RPMI8226 (cell line): ENCODE measurements around the gene BRMS1L.

Experiments used
- DNase-seq: peaks from one replicate; pipeline ENCODE4 v3.0.0-alpha.2; 2015

The BRMS1L gene

GRCh38 chr14:35866595-35867279 is 40.6 kb downstream of the BRMS1L start:
- DNase-seq = no peak

GRCh38 chr14:35867280-35867629 is 41.1 kb downstream of the BRMS1L start:
- no peak for DNase-seq

- no peak for DNase-seq
Measured at GRCh38 chr14:35875296-35875695, 49.2 kb downstream of the BRMS1L start.

- DNase-seq = no peak
Measured at GRCh38 chr14:35877276-35877675, 51.1 kb downstream of the BRMS1L start.

- DNase-seq = no peak
Measured at GRCh38 chr14:35878272-35879150, 52.4 kb downstream of the BRMS1L start.

- no peak for DNase-seq
Measured at GRCh38 chr14:35879151-35879648, 53.1 kb downstream of the BRMS1L start.

GRCh38 chr14:35879654-35880249 is 53.6 kb downstream of the BRMS1L start:
- DNase-seq = peak; percentile 5

GRCh38 chr14:35881280-35881679 is 55.1 kb downstream of the BRMS1L start:
- DNase-seq = no peak

- DNase-seq = peak; percentile 58
Measured at GRCh38 chr14:35883677-35884293, 57.6 kb downstream of the BRMS1L start.

- no peak for DNase-seq
Measured at GRCh38 chr14:35890308-35890707, 64.2 kb downstream of the BRMS1L start.

GRCh38 chr14:35895256-35895655 is 69.1 kb downstream of the BRMS1L start:
- DNase-seq = no peak

GRCh38 chr14:35897616-35898111 is 71.5 kb downstream of the BRMS1L start:
- DNase-seq = peak; percentile 17

- DNase-seq = no peak
Measured at GRCh38 chr14:35898217-35898775, 72.2 kb downstream of the BRMS1L start.

GRCh38 chr14:35900741-35901140 is 74.6 kb downstream of the BRMS1L start:
- DNase-seq = no peak

- no peak for DNase-seq
Measured at GRCh38 chr14:35909665-35910064, 83.5 kb downstream of the BRMS1L start.

- DNase-seq = no peak
Measured at GRCh38 chr14:35910191-35910590, 84.1 kb downstream of the BRMS1L start.

- peak; percentile 51 for DNase-seq
Measured at GRCh38 chr14:35911097-35911496, 85.0 kb downstream of the BRMS1L start.

- DNase-seq = no peak
Measured at GRCh38 chr14:35915185-35915584, 89.0 kb downstream of the BRMS1L start.

GRCh38 chr14:35915775-35916174 is 89.6 kb downstream of the BRMS1L start:
- DNase-seq = no peak
